ENCODE data around the gene FHIP1B. TPM values are rescaled to one million over a fixed set of nuclear protein-coding genes. Genes with fewer than 3 reads are reported as not detected.
"Not testable (repeated sequence)": the region's sequence is repeated elsewhere in the genome, so short reads cannot be mapped to it uniquely, and the experiment has no call there.

Gene FHIP1B
- total and polyA plus RNA-seq, 5 experiments from 2014 or later, result 9.3 to 48.5 (median 14.9) TPM

DNA sequence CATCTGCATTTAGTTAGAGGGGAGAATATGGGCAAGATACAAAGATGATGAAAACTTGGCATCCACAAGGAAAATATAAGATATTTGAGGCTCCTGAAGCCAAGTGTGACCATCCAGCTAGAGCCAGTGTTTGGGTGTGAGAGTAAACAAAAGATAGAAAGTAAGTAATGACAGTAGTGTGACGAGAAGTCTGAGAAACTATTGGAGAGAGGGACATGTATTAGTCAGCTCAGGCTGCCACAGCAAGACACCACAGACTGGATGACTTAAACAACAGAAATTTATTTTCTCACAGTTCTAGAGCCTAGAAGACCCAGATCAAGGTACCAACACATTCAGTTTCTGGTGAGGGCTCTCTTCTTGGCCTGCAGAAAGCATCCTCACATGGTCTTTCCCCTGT lies 18.8 kb upstream of the FHIP1B start:
- Mint-ChIP-seq H3K4me3 (no peak overlapping the region), H3K4me1 (no peaks in the 10 kb centered on the region), H3K36me3 (no peaks in the 10 kb centered on the region), H3K27ac (no peak overlapping the region), H3K27me3 (peaks cover 0 to 2% (median 0%) of the 10 kb centered on the region in 5 donors), H3K9me3 (no peaks in the 10 kb centered on the region)
- POLR2A ChIA-PET, result no interaction called here
- ATAC-seq (no peak), DNase-seq (no peak)

DNA sequence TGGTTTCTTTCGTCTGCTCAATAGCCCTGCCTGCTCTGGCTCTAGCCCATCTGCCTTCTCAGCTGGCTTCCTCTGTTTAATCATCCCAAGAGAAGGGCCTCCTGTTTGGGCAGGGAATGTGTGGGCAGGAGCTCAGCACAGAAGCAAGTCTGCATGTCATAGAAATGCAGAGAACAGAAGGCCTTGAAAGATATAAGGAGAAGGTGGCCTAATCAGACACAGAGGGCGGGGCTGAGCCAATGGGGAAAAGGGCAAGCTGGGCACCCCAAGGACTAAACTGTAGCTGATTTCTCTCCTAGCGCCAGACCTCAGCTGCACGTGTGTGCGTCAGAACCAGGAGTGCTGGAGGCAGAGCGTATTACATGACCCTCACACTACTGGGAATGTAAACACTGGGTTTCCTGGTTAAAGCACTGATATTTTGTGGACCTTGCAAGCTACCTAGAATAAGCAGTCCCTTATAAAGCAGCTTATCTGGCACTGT lies 17.6 kb upstream of the FHIP1B start:
- DNase-seq, result no peak
- Mint-ChIP-seq H3K9me3 (no peaks in the 10 kb centered on the region), H3K27ac (no peak overlapping the region), H3K27me3 (peaks cover 0 to 3% (median 0%) of the 10 kb centered on the region in 5 donors), H3K4me3 (no peak overlapping the region), H3K36me3 (no peaks in the 10 kb centered on the region), H3K4me1 (no peaks in the 10 kb centered on the region)
- ATAC-seq, result no peak
- POLR2A ChIA-PET, result no interaction called here

DNA sequence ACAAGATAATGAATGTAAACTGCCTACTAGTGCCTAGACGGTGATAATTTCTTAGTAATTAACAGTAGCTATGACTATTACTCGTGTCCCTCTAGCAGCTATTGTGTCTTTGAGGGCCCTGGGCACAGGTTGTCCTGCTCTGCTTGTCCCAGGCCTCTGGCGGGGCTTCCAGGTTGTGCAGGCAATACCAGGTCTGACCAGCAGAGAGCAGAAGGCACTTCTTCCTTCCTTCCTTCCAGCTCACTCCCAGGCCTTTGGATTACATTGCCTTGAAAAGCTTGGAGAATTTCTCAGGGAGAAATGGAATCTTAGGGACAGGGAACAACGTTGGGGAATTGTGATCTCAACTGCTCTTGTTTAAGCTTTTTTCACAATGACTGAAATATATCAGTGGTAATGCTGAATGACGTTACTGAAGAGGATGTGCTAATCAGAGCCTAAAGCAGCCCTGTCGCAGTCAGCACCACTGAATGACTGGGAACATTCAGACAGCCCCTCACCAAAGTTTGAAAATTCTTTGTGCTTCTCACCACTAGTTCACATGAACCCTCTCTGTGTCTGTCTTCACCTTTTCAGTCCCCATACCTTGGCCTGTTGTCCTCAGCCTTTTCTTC lies 16.8 kb upstream of the FHIP1B start:
- H3K27me3 Mint-ChIP-seq, result peaks cover 0 to 3% (median 0%) of the 10 kb centered on the region in 5 donors
- no peak overlapping the region for H3K4me3 Mint-ChIP-seq
- ATAC-seq, result peak; percentile 67 to 77
- no peaks in the 10 kb centered on the region for H3K9me3 Mint-ChIP-seq
- H3K4me1 Mint-ChIP-seq, result no peaks in the 10 kb centered on the region
- H3K36me3 Mint-ChIP-seq, result no peaks in the 10 kb centered on the region
- H3K27ac Mint-ChIP-seq, result no peak overlapping the region
- POLR2A ChIA-PET, result no interaction called here
- DNase-seq, result peak in 8 of 10 donors; percentile 12 to 43 (median 28)

DNA sequence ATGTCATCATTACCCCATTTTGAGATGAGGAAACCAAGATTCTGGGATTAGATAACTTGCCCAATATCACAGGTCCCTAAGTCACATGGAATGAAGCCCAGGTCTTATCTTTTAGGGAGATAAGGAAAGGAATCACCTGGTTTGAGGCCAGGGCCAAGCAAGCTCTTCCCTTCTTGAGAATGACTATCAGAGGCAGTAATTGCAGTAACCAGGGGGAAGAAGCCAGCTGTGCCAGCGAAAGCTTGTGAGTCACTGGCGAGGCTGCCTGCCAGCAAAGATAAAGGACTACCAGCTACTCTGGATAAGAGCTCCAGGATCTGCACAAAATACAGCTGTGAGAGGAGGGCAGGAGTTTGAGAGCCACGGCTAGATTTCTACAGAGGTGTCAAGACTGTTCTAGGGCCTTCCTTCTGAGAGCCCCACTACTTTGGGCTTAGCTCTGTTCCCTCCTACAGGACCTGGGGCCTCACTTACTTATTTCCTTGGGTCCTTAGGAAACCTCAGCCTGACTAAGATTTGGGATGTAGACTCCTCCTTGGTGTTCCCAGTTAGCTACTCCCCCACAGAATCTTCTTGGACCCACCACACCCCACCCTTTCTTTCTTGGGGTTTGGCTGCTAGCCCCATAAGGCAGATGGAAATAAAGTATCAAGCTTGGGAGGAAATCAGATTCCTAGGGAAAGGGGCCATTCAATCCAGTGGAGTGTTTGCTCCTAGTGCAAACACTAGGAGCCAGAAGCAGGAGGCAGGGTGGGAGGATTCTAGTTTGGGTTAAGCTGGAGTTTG lies 15.5 kb upstream of the FHIP1B start:
- ATAC-seq, result no peak
- Mint-ChIP-seq H3K27ac (no peak overlapping the region), H3K4me3 (no peak overlapping the region)

DNA sequence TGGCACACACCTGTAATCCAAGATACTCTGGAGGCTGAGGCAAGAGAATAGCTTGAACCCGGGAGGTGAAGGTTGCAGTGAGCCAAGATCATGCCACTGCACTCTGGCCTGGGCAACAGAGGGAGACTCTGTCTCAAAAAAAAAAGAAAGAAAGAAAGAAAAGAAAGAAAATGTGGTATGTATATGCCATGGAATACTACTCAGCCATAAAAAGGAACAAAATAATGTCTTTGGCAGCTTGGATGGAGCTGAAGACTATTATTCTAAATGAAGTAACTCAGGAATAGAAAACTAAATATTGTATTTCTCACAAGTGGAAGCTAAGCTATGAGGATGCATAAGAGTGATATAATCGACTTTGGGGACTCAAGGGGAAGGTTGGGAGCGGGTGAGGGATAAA lies 14.5 kb upstream of the FHIP1B start:
- H3K36me3 Mint-ChIP-seq, H3K4me1 Mint-ChIP-seq, H3K9me3 Mint-ChIP-seq, H3K27ac Mint-ChIP-seq, H3K4me3 Mint-ChIP-seq, ATAC-seq, POLR2A ChIA-PET, DNase-seq, H3K27me3 Mint-ChIP-seq: not testable (repeated sequence)

More for the DNA sequence above, 15.5 kb upstream of the FHIP1B start:
- H3K9me3 Mint-ChIP-seq, result no peaks in the 10 kb centered on the region
- H3K27me3 Mint-ChIP-seq, result peaks cover 0 to 4% (median 0%) of the 10 kb centered on the region in 5 donors
- no peak for DNase-seq
- POLR2A ChIA-PET, result interaction anchor here (0.6 kb wide), 1 partner anchor 9 kb away, joined by 4 read pairs; no protein-coding TSS in a partner anchor
- H3K36me3 Mint-ChIP-seq, result no peaks in the 10 kb centered on the region
- H3K4me1 Mint-ChIP-seq, result no peaks in the 10 kb centered on the region

DNA sequence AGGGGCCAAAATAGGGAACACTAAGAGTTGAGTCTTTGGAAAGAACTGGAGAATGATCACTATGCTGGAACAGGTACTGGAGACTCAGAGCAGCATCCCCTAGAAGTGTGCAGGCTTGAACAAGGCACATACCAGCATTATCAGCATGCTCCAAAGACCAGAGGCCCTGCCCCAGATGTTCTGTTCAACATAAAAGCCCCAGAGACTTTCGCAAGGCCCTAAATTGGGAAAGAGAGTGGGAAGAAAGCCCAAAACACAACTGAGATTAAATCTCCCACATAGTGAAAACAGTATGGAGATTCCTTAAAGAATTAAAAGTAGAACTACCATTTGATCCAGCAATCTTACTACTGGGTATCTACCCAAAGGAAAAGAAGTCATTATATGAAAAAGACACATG lies 13.8 kb upstream of the FHIP1B start:
- ATAC-seq (no peak), DNase-seq (no peak)
- Mint-ChIP-seq H3K4me1 (no peaks in the 10 kb centered on the region), H3K9me3 (no peaks in the 10 kb centered on the region), H3K27ac (no peak overlapping the region), H3K4me3 (no peak overlapping the region), H3K27me3 (peaks cover 3 to 10% (median 6%) of the 10 kb centered on the region in 5 donors), H3K36me3 (no peaks in the 10 kb centered on the region)
- POLR2A ChIA-PET, result no interaction called here

DNA sequence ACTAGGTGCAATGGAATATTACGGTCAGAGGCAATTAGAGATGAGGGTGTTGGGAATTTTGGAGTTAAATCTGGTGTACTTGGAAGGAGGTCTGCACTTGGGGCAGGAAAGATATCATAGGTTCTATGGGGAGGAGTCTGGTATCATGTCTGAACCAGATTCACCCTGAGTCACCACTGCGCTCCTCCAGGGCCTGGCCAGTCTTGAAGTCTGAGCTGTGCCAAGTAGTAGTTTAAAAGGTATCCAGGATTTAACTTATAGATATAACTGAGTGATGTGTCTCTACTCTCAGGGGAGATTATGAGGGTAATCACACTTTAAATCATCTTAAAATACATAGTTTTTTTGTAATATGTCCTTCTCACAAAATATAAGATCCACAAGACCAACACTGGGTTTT lies 11.1 kb upstream of the FHIP1B start:
- H3K36me3 Mint-ChIP-seq, result no peaks in the 10 kb centered on the region
- H3K4me1 Mint-ChIP-seq, result peaks cover 0 to 2% (median 0%) of the 10 kb centered on the region in 4 donors
- peaks cover 7 to 18% (median 15%) of the 10 kb centered on the region in 5 donors for H3K27me3 Mint-ChIP-seq
- H3K27ac Mint-ChIP-seq, result no peak overlapping the region
- DNase-seq (no peak), ATAC-seq (no peak)
- POLR2A ChIA-PET, result no interaction called here
- no peaks in the 10 kb centered on the region for H3K9me3 Mint-ChIP-seq
- no peak overlapping the region for H3K4me3 Mint-ChIP-seq

DNA sequence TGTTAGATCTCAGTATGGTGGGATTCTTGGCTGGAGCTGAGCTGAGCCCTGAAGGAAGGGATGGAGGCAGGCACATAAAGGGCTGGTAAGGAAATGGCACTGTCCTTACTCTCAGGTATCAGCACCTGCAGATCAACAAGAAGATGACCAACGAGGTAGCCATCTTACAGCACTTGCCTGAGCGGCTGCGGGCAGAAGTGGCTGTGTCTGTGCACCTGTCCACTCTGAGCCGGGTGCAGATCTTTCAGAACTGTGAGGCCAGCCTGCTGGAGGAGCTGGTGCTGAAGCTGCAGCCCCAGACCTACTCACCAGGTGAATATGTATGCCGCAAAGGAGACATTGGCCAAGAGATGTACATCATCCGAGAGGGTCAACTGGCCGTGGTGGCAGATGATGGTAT lies 6.9 kb upstream of the FHIP1B start:
- DNase-seq, result no peak
- no peaks in the 10 kb centered on the region for H3K36me3 Mint-ChIP-seq
- no peak overlapping the region for H3K4me3 Mint-ChIP-seq
- ATAC-seq, result no peak
- no peak overlapping the region for H3K27ac Mint-ChIP-seq
- peaks cover 7 to 21% (median 17%) of the 10 kb centered on the region in 5 donors for H3K27me3 Mint-ChIP-seq
- no peaks in the 10 kb centered on the region for H3K9me3 Mint-ChIP-seq
- peaks cover 0 to 2% (median 0%) of the 10 kb centered on the region in 4 donors for H3K4me1 Mint-ChIP-seq
- POLR2A ChIA-PET, result no interaction called here

DNA sequence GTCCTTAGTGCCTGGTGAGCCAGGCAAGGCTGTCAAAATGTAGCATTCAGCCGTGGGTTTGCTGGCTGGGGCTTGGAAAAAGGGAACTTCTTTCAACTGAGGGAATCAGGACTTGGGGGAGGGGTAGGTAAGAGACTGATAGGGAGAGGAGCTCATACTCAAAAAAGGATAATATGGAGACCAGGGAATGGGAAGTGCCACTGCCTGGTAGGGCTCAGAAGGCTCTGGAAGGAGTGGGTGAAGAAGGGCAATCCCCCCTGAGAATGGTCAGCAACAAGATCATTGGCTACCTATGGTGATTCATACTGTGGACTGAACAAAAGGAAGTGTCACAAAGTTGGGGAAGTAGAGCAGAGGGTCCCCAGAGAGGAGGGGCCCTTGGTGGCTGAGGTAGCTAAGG lies 6.3 kb upstream of the FHIP1B start:
- H3K9me3 Mint-ChIP-seq, result no peaks in the 10 kb centered on the region
- POLR2A ChIA-PET, result no interaction called here

DNA sequence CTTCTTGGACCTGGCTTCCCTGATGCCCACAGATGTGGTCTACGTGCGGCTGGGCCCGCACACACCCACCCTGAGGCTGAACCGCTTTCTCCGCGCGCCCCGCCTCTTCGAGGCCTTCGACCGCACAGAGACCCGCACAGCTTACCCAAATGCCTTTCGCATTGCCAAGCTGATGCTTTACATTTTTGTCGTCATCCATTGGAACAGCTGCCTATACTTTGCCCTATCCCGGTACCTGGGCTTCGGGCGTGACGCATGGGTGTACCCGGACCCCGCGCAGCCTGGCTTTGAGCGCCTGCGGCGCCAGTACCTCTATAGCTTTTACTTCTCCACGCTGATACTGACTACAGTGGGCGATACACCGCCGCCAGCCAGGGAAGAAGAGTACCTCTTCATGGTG lies 5.7 kb upstream of the FHIP1B start:
- Mint-ChIP-seq H3K27me3 (peaks cover 6 to 21% (median 17%) of the 10 kb centered on the region in 5 donors), H3K9me3 (no peaks in the 10 kb centered on the region), H3K27ac (no peak overlapping the region), H3K36me3 (no peaks in the 10 kb centered on the region), H3K4me1 (peaks cover 3 to 6% (median 4%) of the 10 kb centered on the region in 4 donors), H3K4me3 (no peak overlapping the region)
- no peak for DNase-seq
- ATAC-seq, result no peak
- POLR2A ChIA-PET, result no interaction called here

More for the DNA sequence above, 6.3 kb upstream of the FHIP1B start:
- ATAC-seq, result no peak
- no peaks in the 10 kb centered on the region for H3K36me3 Mint-ChIP-seq
- no peak for DNase-seq
- H3K4me1 Mint-ChIP-seq, result peaks cover 0 to 2% (median 0%) of the 10 kb centered on the region in 4 donors
- H3K27ac Mint-ChIP-seq, result no peak overlapping the region
- peaks cover 7 to 21% (median 17%) of the 10 kb centered on the region in 5 donors for H3K27me3 Mint-ChIP-seq
- no peak overlapping the region for H3K4me3 Mint-ChIP-seq

DNA sequence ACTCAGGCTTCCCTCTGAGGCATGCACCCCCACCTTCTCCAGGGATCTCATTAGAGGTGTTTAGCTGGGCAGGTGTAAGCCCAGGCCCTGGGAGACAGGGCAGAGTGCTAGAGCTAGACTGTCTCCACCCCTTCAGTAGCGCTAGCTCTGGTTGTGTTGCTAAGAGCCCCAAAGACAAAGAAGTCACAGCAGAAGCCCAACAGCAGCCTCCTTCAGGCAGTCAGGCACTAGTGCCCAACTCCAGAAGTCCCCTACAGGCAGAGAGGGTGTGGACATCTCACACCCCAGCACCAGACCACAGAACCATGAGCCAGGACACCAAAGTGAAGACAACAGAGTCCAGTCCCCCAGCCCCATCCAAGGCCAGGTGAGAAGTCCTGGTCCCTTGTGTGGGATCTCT lies 4.5 kb upstream of the FHIP1B start, which contains the start of gene CNGA4:
Gene CNGA4 (plus strand): TSS at position 188 of the 400 bp plus-strand sequence. CDS start 118 bp downstream, at position 306.
- Mint-ChIP-seq H3K27me3 (peaks cover 6 to 21% (median 15%) of the 10 kb centered on the region in 5 donors), H3K36me3 (peaks cover 0 to 2% (median 0%) of the 10 kb centered on the region in 3 donors), H3K9me3 (no peaks in the 10 kb centered on the region), H3K4me1 (peaks cover 10 to 17% (median 11%) of the 10 kb centered on the region in 4 donors), H3K27ac (no peak within 1 kb of the TSS), H3K4me3 (no peak within 1 kb of the TSS)
- ATAC-seq (no peak), DNase-seq (no peak)
- POLR2A ChIA-PET, result no interaction called here

DNA sequence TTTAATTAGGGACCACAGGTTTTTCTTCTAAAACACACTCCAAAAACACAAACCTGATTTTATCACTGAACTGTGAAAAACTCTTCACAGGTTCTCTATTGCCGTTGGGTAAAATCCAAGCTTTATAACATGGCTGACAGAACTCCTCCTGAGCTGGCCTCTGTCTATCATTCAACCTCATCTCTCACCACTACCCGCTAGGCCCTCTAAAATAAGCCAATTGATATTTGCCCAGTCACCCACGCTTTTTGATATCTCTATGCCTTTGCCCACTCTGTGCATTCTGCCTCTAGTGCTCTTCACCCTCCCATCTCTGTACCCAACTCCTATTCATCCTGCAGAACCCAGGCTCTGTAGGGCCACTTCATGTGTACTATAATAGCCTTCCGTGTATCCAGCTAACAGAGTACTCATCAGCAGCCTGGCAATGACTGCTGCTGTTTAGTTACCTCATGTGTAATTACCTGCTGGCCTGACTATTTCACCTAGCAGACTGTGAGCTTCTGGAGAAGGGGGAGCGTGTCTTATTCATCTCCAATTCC lies 3.4 kb upstream of the FHIP1B start:
- ATAC-seq, result no peak

DNA sequence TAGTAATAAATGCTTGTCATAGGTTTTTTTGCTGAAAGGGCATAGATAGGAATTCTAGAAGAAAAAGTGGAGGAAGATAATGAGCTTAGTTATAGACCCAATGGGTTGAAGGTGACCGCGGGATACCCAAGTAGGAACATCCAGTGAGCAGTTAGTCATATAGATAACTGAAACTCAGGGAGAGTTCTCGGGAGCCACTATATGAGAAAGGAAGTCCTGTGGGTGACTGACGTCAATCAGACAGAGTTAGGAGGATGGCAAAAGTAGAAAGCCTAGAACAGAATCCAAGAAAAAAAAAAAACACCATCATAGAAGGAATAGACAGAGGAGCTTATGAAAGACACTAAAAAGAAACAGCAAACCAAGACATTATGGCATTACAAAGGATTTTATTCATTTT lies 2.8 kb upstream of the FHIP1B start:
- Mint-ChIP-seq H3K27ac (no peak overlapping the region), H3K9me3 (no peaks in the 10 kb centered on the region), H3K27me3 (peaks cover 1 to 15% (median 11%) of the 10 kb centered on the region in 5 donors), H3K4me1 (peaks cover 17 to 32% (median 23%) of the 10 kb centered on the region in 4 donors), H3K36me3 (peaks cover 0 to 2% (median 0%) of the 10 kb centered on the region in 3 donors), H3K4me3 (no peak overlapping the region)
- no peak for ATAC-seq
- no peak for DNase-seq
- POLR2A ChIA-PET, result no interaction called here

More for the DNA sequence above, 3.4 kb upstream of the FHIP1B start:
- H3K9me3 Mint-ChIP-seq, result no peaks in the 10 kb centered on the region
- no peak overlapping the region for H3K4me3 Mint-ChIP-seq
- H3K36me3 Mint-ChIP-seq, result peaks cover 0 to 2% (median 0%) of the 10 kb centered on the region in 3 donors
- POLR2A ChIA-PET, result no interaction called here
- DNase-seq, result no peak
- H3K4me1 Mint-ChIP-seq, result peaks cover 16 to 28% (median 20%) of the 10 kb centered on the region in 4 donors
- H3K27me3 Mint-ChIP-seq, result peaks cover 1 to 15% (median 11%) of the 10 kb centered on the region in 5 donors
- H3K27ac Mint-ChIP-seq, result no peak overlapping the region
